HG02981 (cell line): ENCODE measurements around the gene TMED5.
"Not testable (repeated sequence)": the region's sequence is repeated elsewhere in the genome, so short reads cannot be mapped to it uniquely, and the experiment has no call there.

Source experiments
- ATAC-seq: cut with Tn5 transposase; IDR thresholded peaks from one replicate; pipeline ENCODE4 v1.9.1; 2021; ENCODE audit warnings: mild to moderate bottlenecking, moderate library complexity; ENCODE audit not compliant: unreplicated experiment

TMED5 gene

DNA sequence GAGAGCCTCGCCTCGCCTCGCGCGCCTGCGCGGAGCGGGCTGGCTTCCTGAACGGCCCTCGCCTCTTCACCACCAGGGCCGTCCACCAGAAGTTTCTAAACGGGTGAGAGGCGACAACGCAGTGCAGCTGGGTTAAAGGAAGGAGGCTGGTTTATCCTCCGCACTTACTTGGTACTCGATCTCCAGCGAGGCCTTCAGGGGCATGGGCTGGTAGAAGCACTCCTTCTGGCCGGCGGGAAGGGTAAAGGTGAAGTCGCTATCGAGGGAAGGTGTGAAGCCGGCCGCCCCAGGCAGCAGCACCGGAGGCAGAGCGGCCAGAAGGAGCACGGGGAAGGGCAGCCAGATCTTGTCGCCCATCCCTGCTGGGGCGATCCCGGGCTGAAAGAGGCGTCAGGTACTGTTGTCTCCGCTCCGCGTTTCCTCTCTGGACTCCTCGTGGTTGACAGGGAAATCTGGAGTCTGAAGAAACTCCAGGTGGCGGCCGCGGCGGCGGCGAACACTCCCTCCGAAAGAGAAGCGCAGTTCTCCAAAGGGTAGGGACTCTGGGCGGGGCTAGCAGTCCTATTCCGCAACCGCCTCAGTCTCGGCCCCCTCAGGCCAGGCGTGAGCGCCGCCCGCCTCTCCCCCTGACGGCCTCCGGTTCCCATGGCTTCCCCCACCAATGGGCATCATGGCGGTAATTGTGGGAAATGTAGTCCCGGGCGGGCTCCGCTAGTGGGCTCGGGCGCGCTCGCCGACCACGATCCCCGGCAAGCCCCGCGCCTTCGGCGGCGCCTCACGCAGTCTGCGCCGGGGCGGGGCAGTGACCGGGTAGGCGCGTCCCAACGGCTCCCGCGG lies at the start of gene TMED5:
Gene TMED5 (minus strand): TSS at position 528 of the 837 bp plus-strand sequence. CDS start 171 bp downstream, at position 357.
- ATAC-seq, result peak; percentile 83

DNA sequence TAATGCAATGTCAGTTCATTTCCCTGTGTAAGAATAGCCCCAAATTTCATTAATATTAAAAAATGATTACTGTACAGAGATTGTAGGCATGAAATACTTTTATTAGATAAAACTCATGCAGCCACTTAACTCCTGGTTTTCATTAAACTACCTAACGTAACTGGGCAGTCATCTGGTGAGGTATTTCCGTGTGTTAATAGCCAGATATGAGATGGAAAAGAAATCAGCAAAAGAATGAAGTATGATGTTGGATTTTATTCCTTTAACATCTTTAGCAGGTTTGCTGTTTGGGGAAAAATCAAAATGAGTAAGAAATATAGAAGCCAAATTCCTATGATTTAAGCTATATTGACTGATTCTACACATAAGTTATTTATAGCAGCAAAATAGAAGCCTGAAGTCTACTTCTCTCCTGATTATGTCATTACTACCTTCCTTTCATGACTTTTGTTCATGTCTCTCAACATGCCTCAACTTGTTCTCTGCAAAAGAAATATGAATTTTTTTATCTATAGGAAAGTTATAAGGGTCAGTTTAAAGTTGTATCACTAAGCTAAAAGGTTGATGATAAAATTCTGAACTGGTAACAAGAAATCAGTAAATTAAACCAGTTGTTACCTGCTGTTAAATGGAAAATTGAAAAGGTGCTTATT lies 42.9 kb upstream of the TMED5 start:
- ATAC-seq, result no peak

DNA sequence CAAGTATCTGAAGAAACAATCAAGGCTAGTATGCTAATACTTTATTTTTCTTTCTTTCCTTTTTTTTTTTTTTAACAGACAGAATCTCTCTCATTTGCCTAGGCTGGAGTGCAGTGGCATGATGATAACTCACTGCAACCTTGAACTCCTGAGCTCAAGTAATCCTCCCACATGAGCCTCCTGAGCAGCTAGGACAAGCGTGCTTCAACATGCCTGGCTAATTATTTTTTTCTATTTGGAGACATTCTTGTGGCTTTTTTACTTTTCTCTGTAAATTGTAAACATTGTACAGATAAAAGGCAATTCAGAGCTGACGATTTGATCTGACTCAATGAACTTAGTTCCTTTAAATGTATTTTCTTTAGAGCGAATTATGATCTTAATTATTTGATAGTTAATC lies 41.7 kb upstream of the TMED5 start:
- ATAC-seq, result no peak

DNA sequence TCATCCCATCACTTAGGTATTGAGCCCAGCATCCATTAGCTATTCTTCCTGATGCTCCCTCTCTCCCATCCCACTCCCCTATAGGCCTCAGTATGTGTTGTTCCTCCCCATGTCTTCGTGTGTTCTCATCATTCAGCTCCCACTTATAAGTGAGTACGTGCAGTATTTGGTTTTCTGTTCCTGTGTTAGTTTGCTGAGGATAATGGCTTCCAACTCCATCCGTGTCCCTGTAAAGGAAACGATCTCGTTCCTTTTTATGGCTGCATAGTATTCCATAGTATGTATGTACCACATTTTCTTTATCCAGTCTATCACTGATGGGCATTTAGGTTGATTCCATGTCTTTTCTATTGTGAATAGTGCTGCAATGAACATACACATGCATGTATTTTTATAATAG lies 40.5 kb upstream of the TMED5 start:
- ATAC-seq, result not testable (repeated sequence)

DNA sequence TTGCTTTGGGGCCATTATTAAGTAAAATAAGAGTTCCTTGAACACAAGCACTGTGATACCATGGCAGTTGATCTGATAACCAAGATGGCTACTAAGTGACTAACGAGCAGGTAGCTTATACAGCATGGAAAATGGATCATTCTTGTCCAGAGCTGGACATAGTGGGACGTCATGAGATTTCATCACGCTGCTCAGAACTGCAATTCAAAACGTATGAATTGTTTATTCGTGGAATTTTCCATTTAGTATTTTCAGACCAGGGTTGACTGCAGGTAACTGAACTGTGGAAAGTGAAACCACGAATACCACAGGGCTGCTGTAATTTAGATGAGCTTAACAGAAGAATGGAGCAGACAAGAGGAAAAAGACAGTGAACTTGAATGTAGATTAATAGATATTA lies 39.2 kb upstream of the TMED5 start:
- ATAC-seq, result no peak

DNA sequence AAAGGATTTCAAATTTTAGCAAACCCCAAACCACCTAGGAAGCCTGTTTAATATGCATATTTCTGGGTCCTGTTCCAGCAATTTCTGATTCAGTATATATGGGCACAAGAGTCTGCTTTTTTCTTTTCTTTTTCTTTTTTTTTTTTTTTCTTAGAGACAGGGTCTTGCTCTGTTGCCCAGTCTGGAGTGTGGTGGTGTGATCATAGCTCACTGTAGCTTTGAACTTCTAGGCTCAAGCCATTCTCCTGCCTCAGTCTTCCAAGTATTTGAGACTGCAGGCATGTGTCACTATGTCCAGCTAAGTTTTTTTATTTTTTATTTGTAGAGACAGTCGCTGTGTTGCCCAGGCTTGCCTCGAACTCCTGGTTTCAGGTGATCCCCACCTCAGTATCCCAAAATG lies 35.1 kb upstream of the TMED5 start:
- ATAC-seq, result no peak

DNA sequence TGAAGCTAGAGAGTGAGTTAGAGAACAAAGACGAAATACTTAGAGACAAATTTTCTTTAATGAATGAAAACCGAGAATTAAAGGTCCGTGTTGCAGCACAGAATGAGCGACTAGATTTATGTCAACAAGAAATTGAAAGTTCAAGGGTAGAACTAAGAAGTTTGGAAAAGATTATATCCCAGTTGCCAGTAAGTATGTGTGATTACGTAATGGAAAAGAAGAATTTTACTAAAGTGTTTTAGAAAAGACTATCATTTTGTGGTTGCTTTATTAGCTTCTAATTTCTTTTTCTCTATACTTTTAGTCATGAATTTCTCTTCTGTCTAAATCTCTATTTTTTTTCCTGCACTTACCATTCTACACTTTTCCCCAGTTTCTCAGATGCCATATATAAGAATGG lies 27.0 kb upstream of the TMED5 start:
- ATAC-seq, result no peak

DNA sequence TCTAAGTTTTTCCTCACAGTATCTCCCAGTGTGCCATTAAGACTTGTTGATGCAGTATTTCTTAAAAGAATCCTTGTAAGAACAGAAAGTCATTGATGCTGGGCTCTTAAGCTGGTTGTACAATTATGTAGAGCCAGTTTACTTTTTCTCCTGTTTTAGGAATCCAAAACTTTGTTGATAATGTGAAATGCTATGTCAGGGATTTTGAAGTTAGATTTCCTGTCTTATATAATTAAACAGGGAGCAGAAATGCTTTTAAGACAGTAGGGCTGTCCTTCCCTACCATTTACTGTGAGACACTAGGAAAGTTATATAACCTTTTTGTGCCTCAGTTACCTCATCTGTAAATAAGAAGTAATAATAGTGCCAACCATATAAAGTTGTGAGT lies 26.3 kb upstream of the TMED5 start:
- no peak for ATAC-seq

DNA sequence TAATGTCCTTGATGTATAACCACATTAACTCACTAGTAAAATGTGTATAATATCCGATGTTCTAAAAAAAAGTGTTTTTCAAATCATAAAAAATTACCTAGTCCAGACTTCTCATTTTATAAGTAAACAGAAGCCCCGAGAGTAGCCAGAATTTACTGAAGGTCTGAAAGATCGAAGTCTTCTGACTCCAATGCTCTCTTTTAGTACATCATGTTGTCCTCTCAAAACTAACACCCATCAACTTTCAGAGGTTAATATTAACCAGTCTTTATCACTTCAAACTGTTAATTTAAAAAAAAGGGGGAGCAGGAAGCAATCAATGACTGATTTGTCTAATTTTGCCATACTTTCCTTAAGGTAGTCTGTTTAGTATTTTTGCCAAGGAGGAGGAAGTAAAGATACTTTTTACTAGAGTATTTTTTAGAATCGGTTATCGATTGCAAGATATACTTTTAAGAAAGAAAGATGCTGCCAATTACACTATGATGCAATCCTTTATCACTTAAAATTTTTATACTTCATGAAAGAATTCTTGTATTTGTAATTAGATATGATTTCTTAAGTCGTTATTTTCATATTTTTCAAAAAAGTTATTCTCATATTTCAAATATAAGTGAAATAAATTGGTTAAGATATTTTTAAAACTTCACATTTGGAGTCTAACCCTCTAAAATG lies 25.8 kb upstream of the TMED5 start:
- no peak for ATAC-seq

DNA sequence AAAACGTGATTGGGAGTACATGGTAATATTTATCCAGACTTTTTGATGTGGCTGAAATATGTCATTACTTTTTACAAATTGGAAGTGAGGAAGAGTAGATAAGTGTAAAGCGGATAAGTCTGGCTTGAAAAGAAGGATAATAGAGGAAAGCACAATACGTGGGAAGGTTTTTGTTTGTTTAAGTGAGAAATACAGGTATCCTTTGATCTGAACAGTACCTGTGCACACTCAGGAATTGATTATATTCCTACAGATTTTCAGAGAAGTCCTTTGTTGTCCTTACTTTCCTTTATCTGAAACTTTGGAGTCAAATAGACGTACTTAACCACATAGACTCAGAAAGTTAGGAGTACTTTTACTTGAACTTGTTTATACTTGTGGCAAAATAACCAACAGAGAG lies 20.5 kb upstream of the TMED5 start:
- ATAC-seq, result no peak

DNA sequence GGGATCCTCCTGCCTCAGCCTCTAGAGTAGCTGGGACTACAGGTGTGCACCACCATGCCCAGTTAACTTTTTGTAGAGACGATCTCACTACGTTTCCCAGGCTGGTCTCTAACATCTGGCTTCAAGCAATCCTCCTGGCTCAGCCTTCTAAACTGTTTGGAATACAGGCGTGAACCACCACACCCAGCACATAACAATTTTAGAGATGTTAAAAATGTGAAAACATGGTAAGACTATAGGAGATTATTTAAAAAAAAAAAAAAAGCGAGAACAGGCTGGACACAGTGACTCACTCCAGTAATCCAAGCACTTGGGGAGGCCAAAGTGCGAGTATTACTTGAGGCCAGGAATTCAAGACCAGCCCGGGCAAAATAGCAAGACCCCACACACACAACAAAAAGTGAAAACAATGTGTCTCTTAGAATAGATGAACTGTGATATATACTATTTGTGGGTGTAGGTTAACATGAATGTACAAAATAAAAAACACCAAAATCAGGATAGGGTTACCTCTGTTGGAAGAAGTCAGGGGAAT lies 19.9 kb upstream of the TMED5 start:
- ATAC-seq, result no peak

DNA sequence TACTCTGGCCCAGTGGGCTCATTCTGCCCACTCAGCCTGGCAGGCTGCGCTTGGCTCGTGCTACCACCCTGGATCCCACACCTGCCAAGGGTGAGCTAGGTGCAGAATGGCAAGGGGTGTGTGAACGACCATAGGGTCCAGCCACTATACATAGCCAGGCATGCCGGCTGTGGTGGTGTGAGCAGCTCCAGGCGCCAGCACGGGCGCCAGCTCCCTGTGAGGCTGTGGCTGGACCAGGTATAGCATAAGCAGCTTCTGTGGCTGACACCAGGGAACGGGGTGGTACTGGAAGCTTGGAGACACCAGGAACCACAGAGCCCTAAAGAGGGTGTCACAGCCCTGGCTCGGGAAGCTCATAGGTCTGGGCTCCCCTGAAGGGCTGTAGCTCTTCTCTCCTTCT lies 18.9 kb upstream of the TMED5 start:
- ATAC-seq, result no peak

DNA sequence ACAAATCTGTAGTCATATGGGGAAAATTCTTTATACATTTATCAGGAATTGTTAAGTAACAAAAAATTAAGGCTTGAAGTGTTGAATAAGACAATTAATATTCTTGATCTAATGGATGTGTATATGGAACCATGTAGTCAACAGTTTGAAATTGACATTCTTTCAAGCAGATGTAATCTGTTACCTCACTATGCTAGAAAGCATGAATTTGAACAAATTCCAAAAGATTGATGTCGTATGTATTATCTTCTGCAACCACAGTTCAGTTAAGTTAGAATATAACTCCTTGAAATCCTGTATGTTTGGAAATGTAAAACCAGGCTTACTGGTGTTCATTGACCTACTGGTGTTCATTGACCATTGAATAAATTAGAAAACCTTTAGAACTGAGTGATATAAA lies 16.4 kb upstream of the TMED5 start:
- no peak for ATAC-seq

DNA sequence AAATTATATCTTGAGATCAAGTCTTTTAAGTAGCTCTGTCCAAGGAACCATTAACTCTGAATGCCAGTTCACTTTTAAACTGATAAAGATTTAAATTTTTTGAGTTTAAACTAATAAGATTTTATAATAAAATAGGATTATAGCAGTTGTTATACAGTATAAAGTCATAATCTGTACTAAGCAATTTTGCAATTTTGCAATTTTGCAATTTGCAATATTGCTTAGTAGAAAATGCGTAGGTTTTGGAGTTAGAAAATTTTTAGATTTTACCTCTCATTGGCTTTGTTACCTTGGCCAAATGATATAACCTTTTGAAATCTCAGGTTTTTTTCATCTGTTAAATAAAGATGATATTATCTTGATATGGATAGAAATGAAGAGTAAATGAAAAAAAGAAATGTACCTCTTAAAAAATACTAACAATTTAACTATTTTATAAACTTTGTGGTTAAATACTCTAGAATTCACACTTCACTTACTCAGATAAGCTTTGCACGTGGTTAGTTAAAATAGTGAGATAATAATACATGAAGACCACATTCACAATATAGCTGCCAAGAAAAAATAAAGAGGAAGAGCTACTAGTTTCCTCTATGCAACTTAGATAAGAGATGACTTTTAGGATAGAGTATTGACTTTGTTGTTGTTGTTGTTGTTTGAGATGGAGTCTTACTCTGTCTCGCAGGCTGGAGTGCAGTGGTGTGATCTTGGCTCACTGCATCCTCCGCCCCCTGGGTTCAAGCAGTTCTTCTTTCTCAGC lies 14.2 kb upstream of the TMED5 start:
- ATAC-seq, result no peak

DNA sequence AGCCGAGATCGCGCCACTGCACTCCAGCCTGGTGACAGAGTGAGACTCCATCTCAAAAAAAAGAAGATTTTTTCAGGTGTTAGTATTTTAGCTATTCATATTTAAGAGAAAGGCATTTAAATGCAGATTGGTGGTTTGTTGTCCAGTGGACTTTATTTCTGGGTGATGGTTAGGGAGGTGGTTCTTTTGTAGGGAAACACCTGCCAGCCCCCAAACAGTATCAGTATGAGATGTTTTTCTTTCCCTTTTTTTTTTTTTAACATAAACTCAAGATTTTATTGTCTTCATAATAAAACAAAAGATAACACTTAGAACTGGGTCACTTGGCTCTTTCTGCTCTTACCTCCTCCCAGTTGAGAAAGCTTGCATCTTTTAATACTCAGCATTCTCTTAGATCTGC lies 10.2 kb upstream of the TMED5 start:
- no peak for ATAC-seq

DNA sequence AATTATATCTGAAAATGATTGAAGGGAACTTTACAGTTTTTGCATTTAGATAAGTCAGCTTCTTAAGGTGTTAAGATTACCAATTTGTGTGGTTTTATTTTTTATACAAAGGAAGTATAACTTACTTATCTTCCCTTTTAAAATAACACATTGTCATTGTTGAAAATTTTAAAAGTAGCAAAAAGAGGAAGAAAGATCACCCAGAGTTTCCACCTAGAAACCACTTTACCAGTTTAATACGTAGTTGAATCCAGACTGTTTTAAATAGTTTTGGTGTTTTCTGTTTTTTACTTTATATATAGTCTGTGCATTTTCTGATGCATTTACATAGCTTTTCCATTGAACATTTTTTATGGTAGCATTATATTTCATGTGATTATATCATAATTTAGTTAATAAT lies 6.5 kb upstream of the TMED5 start:
- no peak for ATAC-seq

DNA sequence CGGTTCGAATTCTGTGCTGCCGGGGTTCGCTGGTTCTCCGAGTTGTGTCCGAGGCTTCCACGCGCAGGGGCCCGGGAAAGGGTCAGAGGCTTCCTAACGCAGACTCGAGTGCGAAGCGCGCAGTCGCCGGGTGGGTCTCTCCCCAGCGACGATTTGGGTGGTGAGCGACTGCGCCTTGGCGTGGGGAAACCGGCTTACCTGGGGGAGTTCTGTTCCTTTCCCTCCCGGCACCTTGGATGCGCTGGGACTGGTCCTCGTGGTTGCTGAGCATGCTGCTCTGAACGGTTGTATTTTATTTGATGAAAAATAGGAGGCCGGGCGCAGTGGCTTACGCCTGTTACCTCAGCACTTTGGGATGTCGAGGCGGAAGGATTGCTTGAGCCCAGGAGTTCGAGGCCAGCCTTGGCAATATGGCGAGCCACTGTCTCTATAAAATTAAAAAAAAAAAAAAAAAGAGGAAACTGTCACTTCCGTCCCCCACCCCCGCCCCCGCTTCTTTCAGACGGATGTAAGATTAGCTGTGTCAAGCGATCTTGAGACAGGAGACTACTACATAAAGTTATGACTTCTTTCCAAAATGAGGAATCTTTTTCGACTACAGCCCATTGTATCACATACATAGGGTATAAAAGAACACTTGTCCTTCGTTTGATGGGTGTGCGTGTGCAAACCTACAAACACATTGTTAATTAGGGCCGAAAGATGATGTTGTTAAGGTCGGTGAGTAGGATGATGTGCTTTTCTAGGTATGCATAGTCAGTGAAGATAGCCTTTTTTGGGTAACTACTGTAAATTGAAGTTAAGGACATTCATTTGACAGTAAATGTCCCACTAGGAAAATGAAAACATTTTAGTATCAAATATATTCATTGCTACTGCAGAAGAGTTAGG lies 755 bp upstream of the TMED5 start, which contains the start of gene CCDC18:
Gene CCDC18 (plus strand): TSS at position 2 of the 891 bp plus-strand sequence. CDS start 2,638 bp downstream, outside the sequence.
- peak; percentile 5 for ATAC-seq

DNA sequence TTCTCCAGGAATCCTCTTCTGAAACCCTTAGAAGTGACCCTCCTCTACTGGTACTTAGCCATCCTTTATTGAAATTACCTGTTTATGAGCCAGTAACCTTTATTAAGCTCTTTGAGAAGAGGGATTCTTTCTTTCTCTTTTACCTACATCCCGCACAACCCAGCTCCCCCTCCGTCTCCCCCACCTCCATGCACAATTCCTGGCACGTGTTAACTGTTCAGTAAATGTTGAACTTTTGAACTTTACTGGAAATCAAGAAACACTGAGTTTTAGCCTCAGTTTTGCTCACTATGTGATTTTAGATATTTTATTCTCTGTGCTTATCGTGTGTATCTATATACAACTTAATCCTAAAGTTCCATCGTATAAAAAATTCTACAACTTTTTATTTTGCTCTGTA lies 1.8 kb downstream of the TMED5 start:
- no peak for ATAC-seq

DNA sequence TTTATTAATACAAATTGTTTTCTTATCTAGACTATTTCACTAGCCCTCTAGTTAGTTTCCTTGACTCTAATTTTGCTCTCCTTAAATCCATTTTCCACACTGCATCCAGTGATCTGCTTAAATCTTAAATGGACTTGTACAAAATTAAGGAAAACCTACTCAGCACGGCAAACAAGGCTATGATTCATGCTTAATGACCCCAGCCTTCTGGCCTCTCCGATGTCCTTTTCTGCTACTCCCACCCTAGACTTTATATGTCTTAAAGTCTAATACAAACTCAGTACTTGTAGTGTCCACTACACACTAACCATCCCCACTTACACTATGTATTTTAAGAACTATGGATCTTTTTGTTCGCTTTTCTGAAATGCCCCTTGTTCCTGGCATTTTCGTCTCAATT lies 2.2 kb downstream of the TMED5 start:
- no peak for ATAC-seq

DNA sequence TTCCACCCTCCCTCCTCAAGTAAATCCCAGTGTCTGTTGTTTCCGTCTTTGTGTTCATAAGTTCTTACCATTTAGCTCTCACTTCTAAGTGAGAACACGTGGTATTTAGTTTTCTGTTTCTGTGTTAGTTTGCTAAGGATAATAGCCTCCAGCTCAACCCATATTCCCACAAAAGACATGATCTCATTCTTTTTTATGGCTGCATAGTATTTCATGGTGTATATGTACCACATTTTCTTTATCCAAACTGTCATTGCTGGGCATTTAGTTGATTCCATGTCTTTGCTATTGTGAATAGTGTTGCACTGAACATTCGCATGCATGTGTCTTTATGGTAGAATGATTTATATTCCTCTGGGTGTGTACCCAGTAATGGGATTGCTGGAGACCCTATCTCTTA lies 5.6 kb downstream of the TMED5 start:
- ATAC-seq, result not testable (repeated sequence)
